Naive thymus-derived CD4-positive, alpha-beta T cell (primary cell): ENCODE data around the gene BIN1. TPM values are rescaled to one million over a fixed set of nuclear protein-coding genes. Genes with fewer than 3 reads are reported as not detected.
A peak's percentile ranks its signal among the peaks of the same experiment; 100 is the strongest.

Experiments
- ATAC-seq: fragments of 150-1000 bp; cut with Tn5 transposase; 2 replicates; pipeline ENCODE4 v1.10.0; 2021; ENCODE audit warnings: mild to moderate bottlenecking, moderate library complexity
- CTCF ChIA-PET: fragments of 350-600 bp; sonication (Branson Sonifier 250); formaldehyde crosslinking; loops from one replicate; lab custom pipeline; 2021; ENCODE audit warnings: antibody characterized with exemption; lab: Charles Lee
- POLR2A ChIA-PET: fragments of 350-600 bp; sonication (Branson Sonifier 250); formaldehyde crosslinking; loops from one replicate; lab custom pipeline; 2021; ENCODE audit warnings: antibody characterized with exemption, inconsistent platforms; lab: Charles Lee
- DNase-seq, 9 donors: peaks; one replicate each; pipeline versions ENCODE4 v3.0.0 to v3.0.0-alpha.2; 2020 to 2022; ENCODE audit warnings: mixed read lengths in 1 of 9
- H3K27ac ChIP-seq: one replicate; pipeline ENCODE4 v1.7.0; 2013; ENCODE audit warnings: mild to moderate bottlenecking, low read depth, low read length, moderate library complexity
- H3K27me3 ChIP-seq, 2 donors: one replicate each; pipeline ENCODE4 v1.7.0; 2013; ENCODE audit warnings: low read length in 2 of 2, mild to moderate bottlenecking in 2 of 2, moderate library complexity in 2 of 2; ENCODE audit not compliant: control insufficient read depth in 2 of 2, insufficient read depth in 2 of 2
- H3K36me3 ChIP-seq, 3 experiments: 1 replicate in 2 of 3; 2 replicates in 1 of 3; pipeline ENCODE4 v1.7.0; 2013; ENCODE audit warnings: low read length in 3 of 3, mild to moderate bottlenecking in 3 of 3, moderate library complexity in 1 of 3; ENCODE audit not compliant: insufficient read depth in 3 of 3, control insufficient read depth in 2 of 3
- H3K4me1 ChIP-seq, 2 donors: one replicate each; pipeline ENCODE4 v1.7.0; 2013; ENCODE audit warnings: low read length in 2 of 2, mild to moderate bottlenecking in 2 of 2, moderate library complexity in 1 of 2; ENCODE audit not compliant: control insufficient read depth in 2 of 2, insufficient read depth in 2 of 2
- H3K4me3 ChIP-seq: 2 replicates; pipeline ENCODE4 v1.7.0; 2013; ENCODE audit warnings: mild to moderate bottlenecking, low read length
- H3K9me3 ChIP-seq, 3 experiments: 1 replicate in 2 of 3; 2 replicates in 1 of 3; pipeline ENCODE4 v1.7.0; 2013; ENCODE audit warnings: low read length in 3 of 3; ENCODE audit not compliant: control insufficient read depth in 2 of 3
- H3K27ac Mint-ChIP-seq, 9 donors: one replicate each; pipeline ENCODE4 v1.8.0; 2020 to 2022; ENCODE audit warnings: mixed read lengths in 9 of 9, mild to moderate bottlenecking in 8 of 9, moderate library complexity in 5 of 9, inconsistent platforms in 2 of 9
- H3K27me3 Mint-ChIP-seq, 5 donors: one replicate each; pipeline ENCODE4 v1.8.0; 2021 to 2022; ENCODE audit warnings: mixed read lengths in 5 of 5, mild to moderate bottlenecking in 1 of 5
- H3K36me3 Mint-ChIP-seq, 5 donors: one replicate each; pipeline ENCODE4 v1.8.0; 2020 to 2022; ENCODE audit warnings: mixed read lengths in 5 of 5, mild to moderate bottlenecking in 3 of 5, inconsistent platforms in 1 of 5
- H3K4me1 Mint-ChIP-seq, 7 donors: one replicate each; pipeline ENCODE4 v1.8.0; 2020 to 2022; ENCODE audit warnings: mixed read lengths in 7 of 7, mild to moderate bottlenecking in 3 of 7, inconsistent platforms in 1 of 7
- H3K4me3 Mint-ChIP-seq, 10 donors: one replicate each; pipeline ENCODE4 v1.8.0; 2020 to 2022; ENCODE audit warnings: mild to moderate bottlenecking in 10 of 10, mixed read lengths in 10 of 10, moderate library complexity in 6 of 10, inconsistent platforms in 2 of 10
- H3K9me3 Mint-ChIP-seq, 11 donors: one replicate each; pipeline ENCODE4 v1.8.0; 2020 to 2022; ENCODE audit warnings: mixed read lengths in 11 of 11, mild to moderate bottlenecking in 4 of 11, inconsistent platforms in 1 of 11, moderate library complexity in 1 of 11
- intact Hi-C, 2 donors: fragments of 100-400 bp; cut with micrococcal nuclease; formaldehyde crosslinking; loops; one replicate each; pipeline ENCODE4 v1.15.1; 2023
- polyA plus RNA-seq, 2 donors: library from polyadenylated mRNA; unstranded; fragments of 300-500 nt; fragmentation: Illumina TruSeq; gene quantifications; one replicate each; pipeline ENCODE4 v1.2.3, GENCODE V29; 2021
- total RNA-seq, 6 experiments: library from RNA in 5 of 6; stranded (reverse) in 5 of 6; gene quantifications; 1 replicate in 5 of 6; 2 replicates in 1 of 6; pipeline ENCODE4 v1.2.3 and lab custom pipeline; 2021 to 2026

Gene BIN1
- total and polyA plus RNA-seq, 7 experiments from 2014 or later: 103 to 161 (median 117) TPM

DNA sequence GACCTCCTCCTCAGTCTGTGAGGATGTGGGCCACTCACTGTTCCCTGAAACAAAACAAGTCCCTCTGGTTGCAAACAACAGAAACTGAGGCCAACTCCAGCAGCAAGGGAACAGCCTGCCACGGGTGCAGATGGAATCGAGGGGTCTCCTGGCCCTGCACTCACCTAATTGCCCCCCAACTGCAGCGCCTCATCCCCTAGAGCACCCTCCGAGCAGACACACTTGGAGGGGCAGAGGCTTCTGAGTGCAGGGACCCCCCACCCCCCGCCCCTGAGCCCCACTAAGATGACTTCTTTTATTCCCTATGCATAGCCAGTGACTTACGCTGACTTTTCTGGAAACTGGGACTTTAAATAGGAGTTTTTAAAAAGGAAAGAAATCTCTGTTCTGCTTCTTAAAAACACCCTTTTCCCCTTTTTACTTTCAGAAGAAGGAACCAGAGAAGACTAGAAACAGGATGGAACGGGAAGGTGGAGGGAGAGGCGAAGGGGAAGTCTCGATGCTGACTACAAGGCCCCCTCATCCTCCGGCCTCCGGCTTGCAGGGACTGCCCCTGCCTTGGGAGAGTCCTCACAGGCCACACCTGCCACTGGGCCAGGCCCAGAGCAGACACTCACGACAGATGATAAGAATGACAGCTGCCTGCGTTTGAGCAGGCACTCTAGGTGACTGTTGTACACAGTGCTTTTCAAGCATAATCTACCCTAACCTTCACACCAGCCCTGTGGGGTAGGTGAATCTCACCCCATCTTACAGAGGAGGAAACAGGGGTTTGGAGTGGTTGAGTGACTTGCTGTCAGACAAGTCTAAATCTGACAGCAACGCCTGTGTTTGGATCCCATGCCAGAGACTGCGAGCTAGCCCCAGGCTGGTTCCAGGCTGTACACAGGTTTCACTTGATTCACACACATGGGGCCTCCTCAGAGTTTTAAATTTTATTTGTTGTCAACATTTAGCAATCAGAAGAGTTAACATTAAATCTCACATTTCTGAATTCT lies 28.2 kb upstream of the BIN1 start:
- Mint-ChIP-seq H3K4me3 (no peak overlapping the region), H3K9me3 (no peaks in the 10 kb centered on the region), H3K27me3 (peaks cover 0 to 13% (median 3%) of the 10 kb centered on the region in 5 donors), H3K4me1 (peaks cover 0 to 7% (median 0%) of the 10 kb centered on the region in 7 donors), H3K27ac (no peak overlapping the region), H3K36me3 (no peaks in the 10 kb centered on the region)
- intact Hi-C loops: no loop called here
- Histone ChIP-seq H3K9me3 (no peaks in the 10 kb centered on the region), H3K27me3 (no peaks in the 10 kb centered on the region), H3K4me1 (no peaks in the 10 kb centered on the region), H3K27ac (no peak overlapping the region), H3K4me3 (no peak overlapping the region), H3K36me3 (no peaks in the 10 kb centered on the region)
- DNase-seq: no peak
- ATAC-seq: peak; percentile 67
- ChIA-PET POLR2A (no interaction called here), CTCF (interaction anchor here (0.6 kb wide), 1 partner anchor 18 kb away, joined by 6 read pairs; no protein-coding TSS in a partner anchor)

DNA sequence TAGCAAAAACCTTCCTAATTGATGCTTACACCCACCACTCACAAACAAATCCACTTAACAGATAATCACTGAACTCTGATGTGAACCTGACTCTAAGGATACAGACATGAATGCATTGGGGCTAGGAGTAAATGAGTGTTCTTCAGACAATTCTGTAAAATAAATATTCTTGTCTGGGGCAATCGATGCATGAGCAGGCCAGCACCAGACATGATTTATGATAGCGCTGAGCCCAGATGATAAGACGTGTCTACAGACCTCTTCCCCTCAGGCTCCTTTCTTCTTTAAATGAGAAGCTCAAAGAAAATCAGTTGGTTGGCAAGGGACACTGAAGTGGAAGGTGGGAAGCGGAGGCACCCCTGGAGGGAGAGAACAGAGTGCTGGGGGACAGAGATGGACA lies 27.3 kb upstream of the BIN1 start:
- Histone ChIP-seq H3K36me3 (no peaks in the 10 kb centered on the region), H3K27me3 (no peaks in the 10 kb centered on the region), H3K27ac (no peak overlapping the region), H3K9me3 (no peaks in the 10 kb centered on the region), H3K4me1 (no peaks in the 10 kb centered on the region), H3K4me3 (no peak overlapping the region)
- Mint-ChIP-seq H3K27ac (peak overlapping the region in 1 of 9 donors; percentile 65), H3K36me3 (no peaks in the 10 kb centered on the region), H3K4me3 (no peak overlapping the region), H3K27me3 (peaks cover 0 to 7% (median 3%) of the 10 kb centered on the region in 5 donors), H3K4me1 (peaks cover 0 to 7% (median 0%) of the 10 kb centered on the region in 7 donors), H3K9me3 (no peaks in the 10 kb centered on the region)
- ATAC-seq (no peak), DNase-seq (no peak)
- intact Hi-C loops: no loop called here
- ChIA-PET CTCF (no interaction called here), POLR2A (no interaction called here)

DNA sequence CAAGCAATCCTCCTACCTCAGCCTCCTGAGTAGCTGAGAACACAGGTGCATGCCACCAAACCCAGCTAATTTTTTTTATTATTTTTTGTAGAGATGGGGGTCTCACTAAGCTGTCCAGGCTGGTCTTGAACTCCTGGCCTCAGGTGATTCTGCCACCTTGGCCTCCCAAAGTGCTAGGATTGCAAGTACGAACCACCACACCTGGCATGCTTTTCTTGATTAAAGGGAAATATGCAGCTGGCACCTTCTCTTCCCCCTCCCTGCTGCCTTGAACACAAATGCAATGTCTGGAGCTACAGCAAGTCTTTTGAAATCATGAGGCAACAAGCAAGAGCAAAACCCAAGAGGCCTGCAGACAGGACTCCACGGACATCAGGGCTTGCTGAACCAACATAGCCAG lies 26.8 kb upstream of the BIN1 start:
- Mint-ChIP-seq H3K4me1 (peaks cover 0 to 7% (median 0%) of the 10 kb centered on the region in 7 donors), H3K9me3 (no peaks in the 10 kb centered on the region), H3K36me3 (no peaks in the 10 kb centered on the region), H3K4me3 (no peak overlapping the region), H3K27ac (no peak overlapping the region), H3K27me3 (peaks cover 0 to 6% (median 3%) of the 10 kb centered on the region in 5 donors)
- no peak for DNase-seq
- H3K9me3 ChIP-seq: no peaks in the 10 kb centered on the region
- H3K27me3 ChIP-seq: no peaks in the 10 kb centered on the region
- ChIA-PET CTCF (no interaction called here), POLR2A (no interaction called here)
- H3K27ac ChIP-seq: no peak overlapping the region
- no peak overlapping the region for H3K4me3 ChIP-seq
- H3K4me1 ChIP-seq: no peaks in the 10 kb centered on the region
- no peaks in the 10 kb centered on the region for H3K36me3 ChIP-seq
- ATAC-seq: no peak
- intact Hi-C loops: no loop called here

DNA sequence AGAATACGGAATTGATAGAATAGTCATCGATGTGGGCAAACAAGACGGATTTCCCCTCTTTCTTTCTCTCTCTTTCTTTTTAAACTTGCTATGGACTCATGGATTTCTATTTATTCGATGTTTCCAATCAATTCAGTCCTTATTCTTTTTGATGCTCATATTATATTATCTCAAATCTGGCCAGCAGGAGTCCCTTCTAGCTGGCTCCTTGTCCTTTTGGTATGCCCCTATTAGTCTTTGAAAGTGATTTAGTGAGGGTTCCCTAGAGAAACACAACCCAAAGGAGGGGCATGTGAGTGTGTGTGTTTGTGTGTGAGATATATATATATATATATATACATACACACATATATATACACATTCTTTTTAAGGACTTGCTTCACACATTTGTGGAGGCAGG lies 23.5 kb upstream of the BIN1 start:
- intact Hi-C loops: no loop called here
- Mint-ChIP-seq H3K9me3 (no peaks in the 10 kb centered on the region), H3K27ac (no peak overlapping the region), H3K4me1 (peaks cover 0 to 5% (median 0%) of the 10 kb centered on the region in 7 donors), H3K27me3 (peaks cover 0 to 31% (median 3%) of the 10 kb centered on the region in 5 donors), H3K4me3 (no peak overlapping the region), H3K36me3 (no peaks in the 10 kb centered on the region)
- H3K36me3 ChIP-seq: no peaks in the 10 kb centered on the region
- H3K9me3 ChIP-seq: no peaks in the 10 kb centered on the region
- H3K27ac ChIP-seq: no peak overlapping the region
- POLR2A ChIA-PET: no interaction called here
- CTCF ChIA-PET: no interaction called here
- H3K4me1 ChIP-seq: no peaks in the 10 kb centered on the region
- no peak for ATAC-seq
- no peak for DNase-seq
- H3K4me3 ChIP-seq: no peak overlapping the region
- no peaks in the 10 kb centered on the region for H3K27me3 ChIP-seq

DNA sequence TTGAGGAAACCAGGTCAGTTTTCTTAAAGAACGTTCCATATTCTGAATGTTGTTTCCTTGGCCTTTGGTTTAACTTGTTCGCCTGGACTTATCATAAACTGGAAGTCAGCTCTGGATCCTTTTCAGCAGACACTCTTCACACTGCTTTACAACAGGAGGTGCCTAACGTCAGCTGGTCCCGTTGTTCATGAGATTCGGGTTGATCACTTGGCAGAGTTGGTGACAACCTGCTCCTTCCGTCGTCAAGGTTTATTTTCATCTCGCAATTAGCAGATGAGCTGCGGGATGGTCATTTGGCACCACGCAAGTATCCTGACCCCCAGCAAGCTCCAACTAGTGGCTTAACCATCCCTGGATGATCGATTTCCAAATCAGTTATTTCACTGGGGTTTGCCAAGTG lies 23.0 kb upstream of the BIN1 start:
- H3K27ac Mint-ChIP-seq: no peak overlapping the region
- H3K4me3 Mint-ChIP-seq: no peak overlapping the region
- no peak for DNase-seq
- peaks cover 0 to 5% (median 0%) of the 10 kb centered on the region in 7 donors for H3K4me1 Mint-ChIP-seq
- H3K27ac ChIP-seq: no peak overlapping the region
- no peak for ATAC-seq
- H3K27me3 Mint-ChIP-seq: peaks cover 0 to 31% (median 3%) of the 10 kb centered on the region in 5 donors
- POLR2A ChIA-PET: no interaction called here
- intact Hi-C loops: no loop called here
- no peaks in the 10 kb centered on the region for H3K27me3 ChIP-seq
- H3K4me3 ChIP-seq: no peak overlapping the region
- H3K9me3 ChIP-seq: no peaks in the 10 kb centered on the region
- H3K4me1 ChIP-seq: no peaks in the 10 kb centered on the region
- no peaks in the 10 kb centered on the region for H3K36me3 ChIP-seq
- H3K36me3 Mint-ChIP-seq: no peaks in the 10 kb centered on the region
- CTCF ChIA-PET: no interaction called here
- H3K9me3 Mint-ChIP-seq: no peaks in the 10 kb centered on the region

DNA sequence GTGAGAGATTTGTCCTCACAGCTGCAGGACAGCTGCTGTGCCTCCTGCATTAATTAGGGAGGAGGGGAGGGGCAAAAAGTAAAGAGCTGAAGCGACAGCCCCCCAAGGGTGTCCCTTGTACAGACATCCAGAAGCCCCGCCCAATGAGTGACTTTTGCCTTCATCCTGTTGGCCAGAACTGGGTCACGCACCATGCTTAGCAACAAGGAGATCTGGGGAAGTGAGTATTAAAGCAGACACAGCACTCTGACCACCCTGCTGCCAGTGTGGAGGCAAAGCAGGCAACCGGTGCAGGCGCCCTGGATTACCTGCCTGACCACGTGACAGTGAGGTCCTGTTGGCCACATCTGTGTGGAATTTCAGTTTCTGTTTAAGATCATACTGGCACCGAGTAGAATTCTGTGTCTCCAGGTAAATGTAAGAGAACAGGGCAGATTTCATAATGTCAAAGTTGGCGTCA lies 21.5 kb upstream of the BIN1 start:
- H3K36me3 Mint-ChIP-seq: no peaks in the 10 kb centered on the region
- no peak for DNase-seq
- no peak overlapping the region for H3K27ac Mint-ChIP-seq
- Histone ChIP-seq H3K4me1 (no peaks in the 10 kb centered on the region), H3K9me3 (no peaks in the 10 kb centered on the region), H3K27me3 (no peaks in the 10 kb centered on the region), H3K27ac (no peak overlapping the region), H3K4me3 (no peak overlapping the region), H3K36me3 (no peaks in the 10 kb centered on the region)
- H3K9me3 Mint-ChIP-seq: no peaks in the 10 kb centered on the region
- intact Hi-C loops: no loop called here
- peaks cover 0 to 5% (median 0%) of the 10 kb centered on the region in 7 donors for H3K4me1 Mint-ChIP-seq
- peak; percentile 67 for ATAC-seq
- no peak overlapping the region for H3K4me3 Mint-ChIP-seq
- CTCF ChIA-PET: interaction anchor here (0.6 kb wide), 1 partner anchor 23 kb away, joined by 3 read pairs; no protein-coding TSS in a partner anchor
- H3K27me3 Mint-ChIP-seq: peaks cover 0 to 31% (median 3%) of the 10 kb centered on the region in 5 donors
- POLR2A ChIA-PET: no interaction called here
